ENCODE data around the gene CROCC2.

CROCC2 gene

DNA sequence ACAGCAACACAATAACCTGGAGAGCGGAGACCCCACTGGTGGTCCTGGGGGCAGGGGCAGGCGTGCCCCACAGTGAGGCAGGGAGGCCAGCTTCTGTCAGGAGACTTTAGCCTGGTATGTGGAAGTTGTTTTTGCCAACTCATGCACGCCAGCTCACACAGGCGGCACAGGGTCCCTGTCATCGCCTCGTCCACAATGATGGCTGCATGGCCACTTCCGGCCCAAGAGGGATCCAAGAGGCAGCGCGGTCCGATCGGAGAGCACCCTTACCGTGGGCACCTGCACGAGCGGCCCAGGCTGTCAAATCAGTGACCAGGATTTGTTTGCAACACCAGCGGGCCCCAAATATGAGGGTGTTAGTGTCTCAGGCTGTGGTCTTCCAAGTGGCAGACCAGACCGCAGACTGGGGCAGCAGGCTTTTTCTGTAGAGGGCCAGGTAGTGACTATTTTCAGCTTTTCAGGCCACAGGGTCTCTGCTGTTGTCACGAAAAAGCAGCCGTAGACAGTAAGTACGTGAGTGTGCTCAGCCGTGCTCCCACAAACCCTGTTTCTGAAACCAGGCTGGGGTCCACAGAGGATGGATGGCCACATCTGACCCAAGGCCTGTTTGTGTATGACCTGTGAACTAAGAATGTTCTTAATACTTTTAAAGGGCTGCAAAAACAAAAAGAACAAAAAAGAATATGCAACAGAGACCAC, 113.5 kb downstream of the CROCC2 start:
- DNase-seq (ENCODE audit: extremely low read depth, insufficient read length), result no peak
- Histone ChIP-seq H3K36me3 (ENCODE audit: control insufficient read depth, insufficient read depth, low read length) (no peaks in the 10 kb centered on the region), H3K27me3 (replicated peaks; ENCODE audit: control insufficient read depth, insufficient read depth, low read length) (no peaks in the 10 kb centered on the region; the same call in 1 of the 2 replicates), H3K4me3 (replicated peaks; ENCODE audit: low read depth, low read length) (no peak overlapping the region)
- TF ChIP-seq, protein P1, sequence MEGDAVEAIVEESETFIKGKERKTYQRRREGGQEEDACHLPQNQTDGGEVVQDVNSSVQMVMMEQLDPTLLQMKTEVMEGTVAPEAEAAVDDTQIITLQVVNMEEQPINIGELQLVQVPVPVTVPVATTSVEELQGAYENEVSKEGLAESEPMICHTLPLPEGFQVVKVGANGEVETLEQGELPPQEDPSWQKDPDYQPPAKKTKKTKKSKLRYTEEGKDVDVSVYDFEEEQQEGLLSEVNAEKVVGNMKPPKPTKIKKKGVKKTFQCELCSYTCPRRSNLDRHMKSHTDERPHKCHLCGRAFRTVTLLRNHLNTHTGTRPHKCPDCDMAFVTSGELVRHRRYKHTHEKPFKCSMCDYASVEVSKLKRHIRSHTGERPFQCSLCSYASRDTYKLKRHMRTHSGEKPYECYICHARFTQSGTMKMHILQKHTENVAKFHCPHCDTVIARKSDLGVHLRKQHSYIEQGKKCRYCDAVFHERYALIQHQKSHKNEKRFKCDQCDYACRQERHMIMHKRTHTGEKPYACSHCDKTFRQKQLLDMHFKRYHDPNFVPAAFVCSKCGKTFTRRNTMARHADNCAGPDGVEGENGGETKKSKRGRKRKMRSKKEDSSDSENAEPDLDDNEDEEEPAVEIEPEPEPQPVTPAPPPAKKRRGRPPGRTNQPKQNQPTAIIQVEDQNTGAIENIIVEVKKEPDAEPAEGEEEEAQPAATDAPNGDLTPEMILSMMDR (IDR thresholded peaks at IDR 0.05; ENCODE audit: insufficient read depth, low read length, poor library complexity, severe bottlenecking), result no peak

DNA sequence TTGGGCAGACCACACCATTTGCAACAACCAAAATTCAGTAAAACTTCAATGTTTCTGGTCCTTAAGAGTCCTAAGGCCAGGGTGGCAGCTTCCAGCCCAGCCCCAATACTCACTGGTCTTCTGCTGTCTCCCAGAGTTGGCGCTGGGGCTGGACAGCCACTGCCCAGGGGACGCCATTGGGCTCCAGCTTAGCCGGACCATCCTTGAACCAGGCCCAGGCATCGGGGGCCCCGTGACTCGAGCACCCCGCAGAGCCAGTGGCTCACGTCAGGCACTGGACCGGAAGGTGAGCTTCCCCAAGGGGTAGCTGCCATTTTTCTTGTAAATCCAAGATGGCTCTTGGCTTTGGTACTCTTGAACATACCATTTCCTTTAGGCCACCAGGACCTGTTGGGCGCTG, 114.1 kb downstream of the CROCC2 start:
- TF ChIP-seq, protein P1 (IDR thresholded peaks at IDR 0.05; ENCODE audit: insufficient read depth, low read length, poor library complexity, severe bottlenecking), result no peak
- H3K4me3 ChIP-seq (replicated peaks; ENCODE audit: low read depth, low read length), result no peak overlapping the region
- no peaks in the 10 kb centered on the region; the same call in 1 of the 2 replicates for H3K27me3 ChIP-seq (replicated peaks; ENCODE audit: control insufficient read depth, insufficient read depth, low read length)
- H3K36me3 ChIP-seq (ENCODE audit: control insufficient read depth, insufficient read depth, low read length), result no peaks in the 10 kb centered on the region
- DNase-seq (ENCODE audit: extremely low read depth, insufficient read length), result no peak

DNA sequence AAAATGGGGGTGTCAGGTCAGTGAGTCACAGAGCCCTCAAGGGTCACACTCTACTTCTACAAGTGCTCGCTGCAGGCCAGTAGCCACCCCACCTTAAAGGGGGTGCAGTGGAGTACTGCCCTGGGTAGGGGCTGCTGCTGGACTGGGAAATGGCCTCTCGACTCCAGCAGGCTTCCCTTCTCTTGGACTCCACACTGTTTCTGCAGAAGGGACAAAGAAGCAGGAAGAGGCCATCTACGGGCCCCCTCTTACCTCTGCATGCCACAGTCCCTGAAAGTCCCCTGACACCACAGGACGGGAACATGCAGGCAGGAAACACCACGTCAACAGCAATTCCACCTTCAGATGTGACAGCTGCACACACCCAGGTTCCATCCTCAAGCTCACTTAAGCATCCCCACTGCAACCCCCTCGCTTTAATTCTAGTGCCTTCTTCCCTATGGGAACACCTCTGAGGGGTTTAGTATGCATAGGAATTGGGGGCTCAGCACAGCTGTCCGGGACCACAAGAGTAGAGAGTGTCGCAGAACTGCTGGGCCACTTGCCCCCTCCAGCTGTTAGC, 114.6 kb downstream of the CROCC2 start:
- no peak overlapping the region for H3K4me3 ChIP-seq (replicated peaks; ENCODE audit: low read depth, low read length)
- no peaks in the 10 kb centered on the region; the same call in 1 of the 2 replicates for H3K27me3 ChIP-seq (replicated peaks; ENCODE audit: control insufficient read depth, insufficient read depth, low read length)
- no peaks in the 10 kb centered on the region for H3K36me3 ChIP-seq (ENCODE audit: control insufficient read depth, insufficient read depth, low read length)
- TF ChIP-seq, protein P1 (IDR thresholded peaks at IDR 0.05; ENCODE audit: insufficient read depth, low read length, poor library complexity, severe bottlenecking), result no peak
- no peak for DNase-seq (ENCODE audit: extremely low read depth, insufficient read length)

DNA sequence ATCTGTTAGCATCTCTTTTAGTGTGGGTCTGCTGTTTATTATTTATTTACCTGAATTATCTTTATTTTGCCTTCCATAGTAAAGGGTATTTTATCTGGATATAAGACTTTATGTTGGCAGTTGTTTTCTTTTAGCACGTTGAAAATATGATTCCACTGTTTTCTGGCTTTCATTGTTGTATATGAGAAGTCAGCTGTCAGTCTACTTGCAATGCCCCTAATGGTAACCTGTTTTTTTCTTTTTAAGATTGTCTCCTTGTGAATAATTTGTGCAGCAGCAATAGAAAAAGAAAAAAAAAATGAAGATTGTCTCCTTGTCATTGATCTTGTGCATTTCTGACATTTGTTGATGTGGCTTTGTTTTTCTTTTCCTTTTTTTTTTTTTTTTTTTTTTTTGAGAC, 119.5 kb downstream of the CROCC2 start:
- TF ChIP-seq, protein P1 (IDR thresholded peaks at IDR 0.05; ENCODE audit: insufficient read depth, low read length, poor library complexity, severe bottlenecking), result no peak
- Histone ChIP-seq H3K4me3 (replicated peaks; ENCODE audit: low read depth, low read length) (no peak overlapping the region), H3K36me3 (ENCODE audit: control insufficient read depth, insufficient read depth, low read length) (no peaks in the 10 kb centered on the region), H3K27me3 (replicated peaks; ENCODE audit: control insufficient read depth, insufficient read depth, low read length) (no peaks in the 10 kb centered on the region)
- DNase-seq (ENCODE audit: extremely low read depth, insufficient read length), result no peak

DNA sequence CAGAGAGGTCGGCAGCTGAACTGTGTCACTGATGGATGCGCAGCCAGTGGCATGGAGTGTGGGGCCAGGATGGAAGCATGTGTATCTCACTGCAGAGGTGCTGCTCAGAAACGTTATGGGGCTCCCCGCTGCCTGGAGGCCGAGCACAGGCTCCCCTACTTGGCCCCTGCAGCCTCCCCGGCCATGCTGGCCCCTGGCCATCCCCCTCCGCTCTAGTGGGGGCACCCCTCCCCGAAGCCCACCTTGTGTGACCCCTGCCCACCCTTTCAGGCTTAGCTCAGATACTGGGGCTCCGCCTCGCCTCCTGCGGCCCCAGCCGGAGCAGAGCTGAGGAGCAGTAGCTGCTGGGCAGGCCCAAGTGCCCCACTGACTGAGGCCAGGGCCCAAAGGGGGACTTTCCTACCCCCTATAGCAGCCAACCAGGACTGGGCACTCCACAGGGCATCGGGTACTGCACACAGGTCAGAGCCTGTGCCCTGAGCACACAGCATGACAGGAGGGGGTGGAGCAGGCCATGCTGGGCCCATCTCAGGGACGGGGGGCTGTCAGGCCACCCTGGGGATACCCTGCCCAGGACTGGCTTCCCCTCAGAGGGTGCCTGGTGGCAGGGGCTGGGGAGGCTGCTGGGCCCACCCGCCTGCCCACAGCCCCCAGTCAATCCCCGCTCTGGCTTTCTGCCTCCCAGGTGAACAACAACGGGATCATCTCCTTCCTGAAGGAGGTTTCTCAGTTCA, 123.6 kb downstream of the CROCC2 start:
- no peaks in the 10 kb centered on the region for H3K36me3 ChIP-seq (ENCODE audit: control insufficient read depth, insufficient read depth, low read length)
- TF ChIP-seq, protein P1 (IDR thresholded peaks at IDR 0.05; ENCODE audit: insufficient read depth, low read length, poor library complexity, severe bottlenecking), result no peak
- no peak for DNase-seq (ENCODE audit: extremely low read depth, insufficient read length)
- no peak overlapping the region for H3K4me3 ChIP-seq (replicated peaks; ENCODE audit: low read depth, low read length)
- H3K27me3 ChIP-seq (replicated peaks; ENCODE audit: control insufficient read depth, insufficient read depth, low read length), result no peaks in the 10 kb centered on the region
